Measurements from ENCODE around the gene SCLT1.

Gene SCLT1

GRCh38 chr4:128840711-128841318 is 252.5 kb downstream of the SCLT1 start:
- no peak for DNase-seq (ENCODE audit: low read depth)

- no peak for DNase-seq (ENCODE audit: low read depth)
Observed at GRCh38 chr4:128837679-128838078, 255.7 kb downstream of the SCLT1 start.

- DNase-seq (ENCODE audit: low read depth): no peak
Observed at GRCh38 chr4:128837198-128837597, 256.1 kb downstream of the SCLT1 start.

- no peak for DNase-seq (ENCODE audit: low read depth)
Observed at GRCh38 chr4:128835498-128836222, 257.7 kb downstream of the SCLT1 start.

Data from activated T-helper 1 cell treated with Interleukin-2 at 50 U/mL for 16 hours (primary cell).